ENCODE results near the gene PIM1.
"Not testable (repeated sequence)": the region's sequence is repeated elsewhere in the genome, so short reads cannot be mapped to it uniquely, and the experiment has no call there.

Gene PIM1

GRCh38 chr6:37169496-37170272 is at the start of gene PIM1:
TSS of gene PIM1 (plus strand) at chr6:37170152. CDS start at chr6:37170576, 424 bp downstream.
- peak; percentile 99 for DNase-seq

- no peak for DNase-seq
Observed at GRCh38 chr6:37121556-37121955, 48.4 kb upstream of the PIM1 start.

GRCh38 chr6:37122861-37123260 is 47.1 kb upstream of the PIM1 start:
- DNase-seq, result peak; percentile 95

GRCh38 chr6:37123957-37124729 is 45.8 kb upstream of the PIM1 start:
- no peak for DNase-seq

GRCh38 chr6:37125774-37126492 is 44.0 kb upstream of the PIM1 start:
- DNase-seq, result peak; percentile 61

- no peak for DNase-seq
Observed at GRCh38 chr6:37126493-37126958, 43.4 kb upstream of the PIM1 start.

- no peak for DNase-seq
Observed at GRCh38 chr6:37126961-37127616, 42.9 kb upstream of the PIM1 start.

- DNase-seq, result peak; percentile 50
Observed at GRCh38 chr6:37127961-37128862, 41.7 kb upstream of the PIM1 start.

- DNase-seq, result not testable (repeated sequence)
Observed at GRCh38 chr6:37128863-37129443, 41.0 kb upstream of the PIM1 start.

- no peak for DNase-seq
Observed at GRCh38 chr6:37129566-37129965, 40.4 kb upstream of the PIM1 start.

- DNase-seq, result peak; percentile 57
Observed at GRCh38 chr6:37130704-37131103, 39.2 kb upstream of the PIM1 start.

GRCh38 chr6:37131104-37131959 is 38.6 kb upstream of the PIM1 start:
- DNase-seq, result no peak

- no peak for DNase-seq
Observed at GRCh38 chr6:37131960-37132253, 38.0 kb upstream of the PIM1 start.

GRCh38 chr6:37134036-37134395 is 35.9 kb upstream of the PIM1 start:
- peak; percentile 97 for DNase-seq

GRCh38 chr6:37134396-37135191 is 35.4 kb upstream of the PIM1 start:
- DNase-seq, result peak; percentile 98

- DNase-seq, result no peak
Observed at GRCh38 chr6:37135835-37136694, 33.9 kb upstream of the PIM1 start.

GRCh38 chr6:37136821-37137200 is 33.1 kb upstream of the PIM1 start:
- no peak for DNase-seq

- DNase-seq, result peak; percentile 100
Observed at GRCh38 chr6:37137201-37138090, 32.5 kb upstream of the PIM1 start.

All from fibroblast of skin of right biceps (primary cell).